Measurements from ENCODE around the gene CNTN4.

CNTN4 gene

DNA sequence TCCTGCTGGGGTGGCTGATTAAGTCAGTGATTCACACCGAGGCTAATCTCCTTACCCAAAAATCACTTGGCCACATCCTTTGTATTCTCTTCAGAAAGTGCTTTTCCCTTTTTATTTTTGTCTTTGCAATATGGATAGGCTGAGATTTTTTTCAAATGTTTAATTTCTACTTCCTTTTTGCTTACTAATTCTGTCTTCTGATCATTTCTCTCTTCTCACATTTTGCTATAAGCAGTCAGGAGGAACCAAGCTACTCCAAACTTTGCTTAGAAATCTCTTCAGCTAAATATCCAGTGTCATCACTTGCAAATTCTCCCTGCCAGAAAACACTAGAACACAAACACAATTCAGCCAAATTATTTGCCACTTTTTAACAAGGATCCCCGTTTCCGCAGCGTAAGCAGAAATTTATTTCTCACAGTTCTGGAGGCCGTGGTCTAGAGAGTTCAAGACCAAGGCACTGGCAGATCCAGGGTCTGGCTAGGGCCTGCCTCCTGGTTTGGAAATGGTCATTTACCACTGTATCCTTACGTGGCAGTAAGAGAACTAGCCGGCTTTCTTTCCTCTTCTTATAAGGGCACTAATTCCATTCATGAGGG, 906.6 kb downstream of the CNTN4 start:
- DNase-seq: no peak

DNA sequence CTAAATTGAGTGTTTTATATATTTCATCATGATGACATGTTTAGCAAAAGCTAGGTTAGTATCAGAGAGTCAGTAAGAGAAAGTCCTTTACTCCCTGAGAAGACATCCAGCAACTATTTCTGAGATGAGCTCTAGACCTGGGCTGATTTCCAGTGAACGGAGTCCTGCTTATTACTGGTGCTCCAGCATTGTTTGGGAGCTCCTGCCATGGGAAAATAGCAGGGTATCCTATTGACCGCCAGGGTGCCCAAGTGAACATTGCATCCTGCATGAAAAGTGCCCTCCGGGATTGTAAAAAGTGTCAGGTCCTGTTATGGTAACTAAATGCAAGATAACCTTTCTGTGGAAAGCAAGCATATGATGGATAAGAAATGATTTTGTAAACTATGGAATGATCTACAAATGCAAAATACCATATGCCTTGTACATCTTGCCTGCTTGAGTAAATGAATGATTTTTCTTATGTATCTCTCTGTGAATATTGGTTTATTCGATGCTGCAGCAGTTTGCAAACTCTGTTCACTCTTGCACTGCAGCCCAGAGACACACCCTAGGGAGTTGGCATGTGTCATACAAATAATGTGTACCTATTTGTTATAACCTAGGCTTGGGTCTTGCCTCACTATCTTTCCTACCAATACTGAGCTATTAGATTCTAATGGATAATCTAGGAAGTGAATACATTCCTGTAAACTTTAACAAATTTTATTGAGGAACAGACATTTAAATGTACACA, 914.8 kb downstream of the CNTN4 start:
- no peak for DNase-seq

DNA sequence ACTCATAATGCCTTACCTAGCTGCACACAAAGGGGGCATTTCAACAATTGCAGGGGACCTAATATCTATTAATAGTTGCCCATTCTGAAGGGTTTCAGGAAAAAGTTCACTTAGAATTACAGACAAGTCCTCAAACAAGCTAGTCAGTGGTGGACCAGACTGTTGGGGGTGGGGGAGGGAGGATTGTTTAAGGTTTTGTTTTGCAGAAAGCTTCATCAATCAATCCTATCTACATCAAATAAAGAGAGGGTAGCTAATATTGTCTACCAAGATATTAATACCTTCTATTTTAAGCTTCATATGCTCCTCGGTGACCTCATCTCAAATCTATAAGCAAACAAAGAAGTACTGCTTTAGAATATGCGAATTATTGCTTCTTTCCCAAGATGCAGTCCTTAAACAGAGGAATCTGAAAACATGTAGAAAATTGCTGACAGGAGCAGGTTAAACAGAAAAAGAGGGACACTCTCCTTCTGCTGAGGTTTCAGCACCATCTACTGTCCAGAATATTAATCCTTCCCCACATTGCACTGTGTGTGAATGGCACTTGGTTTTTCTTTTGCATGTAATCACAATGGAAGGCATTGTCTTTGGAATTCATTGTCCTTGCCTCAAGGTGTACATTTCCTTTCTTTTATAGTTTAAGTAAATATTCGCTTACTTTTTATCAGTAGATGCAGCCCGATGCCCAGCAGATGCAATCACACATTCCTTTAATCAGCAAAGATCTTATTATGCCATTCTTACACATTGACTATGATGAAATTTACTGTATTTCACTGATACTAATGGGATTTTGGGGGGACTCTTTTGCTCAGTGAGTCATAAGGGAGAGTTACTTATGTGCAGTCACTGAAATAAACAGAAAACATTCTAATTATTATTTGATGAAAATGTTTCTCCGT, 916.8 kb downstream of the CNTN4 start:
- DNase-seq: no peak

GRCh38 chr3:3016226-3016625, 917.6 kb downstream of the CNTN4 start:
- no peak for DNase-seq

DNA sequence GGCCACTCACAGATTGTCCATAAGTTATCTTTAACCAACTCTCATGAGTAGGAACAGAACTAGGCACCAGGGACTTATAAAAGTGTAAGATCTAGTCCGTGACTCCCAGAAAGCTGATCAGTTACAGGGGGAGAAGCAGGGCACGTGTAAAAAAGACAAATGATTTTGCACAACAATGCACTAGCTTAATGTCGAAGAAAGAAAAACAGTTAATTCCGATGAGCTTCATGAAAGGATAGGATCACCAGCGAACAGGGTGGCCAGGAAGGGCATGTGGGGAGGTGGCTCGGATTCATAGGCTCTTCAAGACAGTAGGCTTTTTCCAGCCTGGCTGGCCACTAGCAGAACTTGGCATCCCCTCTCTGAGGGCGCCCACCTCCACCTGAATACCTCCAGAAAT, 921.5 kb downstream of the CNTN4 start:
- DNase-seq: no peak

GRCh38 chr3:3023111-3023745, 924.6 kb downstream of the CNTN4 start:
- DNase-seq: no peak

GRCh38 chr3:3027976-3028567, 929.4 kb downstream of the CNTN4 start:
- DNase-seq: peak in 1 of 2 donors; percentile 27

DNA sequence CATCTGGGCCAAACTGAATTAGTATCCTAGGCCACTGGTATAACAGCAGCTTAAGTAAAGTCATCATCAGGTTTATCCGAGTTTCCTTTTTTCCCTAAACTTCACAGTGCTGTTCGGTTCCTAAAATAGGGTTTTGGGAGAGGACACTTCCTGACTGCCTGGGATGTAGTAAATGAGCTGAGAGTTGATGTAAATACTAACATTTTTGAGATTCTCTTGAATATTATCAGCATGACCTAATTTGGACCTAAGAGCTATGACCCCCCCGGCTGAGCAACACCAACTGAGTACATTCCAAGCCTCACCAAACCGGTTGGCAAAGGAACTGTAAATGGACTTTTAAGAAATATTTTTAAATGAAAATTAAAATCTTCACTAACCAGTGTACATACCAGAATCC, 932.7 kb downstream of the CNTN4 start:
- DNase-seq: no peak

- DNase-seq: no peak
Measured at GRCh38 chr3:3037156-3037555, 938.5 kb downstream of the CNTN4 start.

DNA sequence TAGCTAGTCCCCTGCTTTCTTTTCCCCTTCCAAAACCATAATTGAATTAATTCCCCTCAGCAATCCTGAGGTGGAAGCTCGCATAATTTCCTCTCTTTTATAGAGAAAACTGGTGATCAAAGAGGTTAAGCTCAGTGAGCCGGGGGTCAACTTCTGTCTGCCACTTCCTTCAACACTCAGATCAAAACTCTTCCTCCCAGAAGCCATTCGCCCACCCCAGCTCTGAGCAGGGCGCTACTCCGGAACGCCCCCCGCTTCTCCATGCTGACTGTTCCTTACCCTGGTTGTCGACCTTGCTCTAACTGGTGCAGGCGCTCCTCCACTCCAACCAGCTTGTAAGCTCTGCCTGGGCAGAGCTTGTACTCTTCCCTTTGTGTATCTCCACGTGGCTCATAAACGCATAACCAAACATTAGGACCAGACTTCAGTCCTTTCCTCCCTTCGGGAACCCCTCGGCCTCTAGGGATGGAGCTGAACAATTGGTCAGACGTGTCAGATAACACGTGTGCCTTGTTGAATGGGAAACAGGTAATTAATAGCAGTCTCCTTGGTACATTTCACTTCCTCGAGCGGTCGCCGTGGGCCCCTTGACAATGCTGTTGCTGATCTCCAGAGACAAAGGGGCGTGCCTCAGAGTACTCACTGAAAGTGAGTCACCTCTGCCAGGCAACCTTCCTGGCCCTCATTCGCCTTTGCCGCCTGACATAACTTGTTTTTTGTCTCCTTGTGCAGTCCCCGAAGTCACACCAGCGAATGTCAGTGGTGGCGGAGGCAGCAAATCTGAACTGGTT, 939.7 kb downstream of the CNTN4 start:
- no peak for DNase-seq

DNA sequence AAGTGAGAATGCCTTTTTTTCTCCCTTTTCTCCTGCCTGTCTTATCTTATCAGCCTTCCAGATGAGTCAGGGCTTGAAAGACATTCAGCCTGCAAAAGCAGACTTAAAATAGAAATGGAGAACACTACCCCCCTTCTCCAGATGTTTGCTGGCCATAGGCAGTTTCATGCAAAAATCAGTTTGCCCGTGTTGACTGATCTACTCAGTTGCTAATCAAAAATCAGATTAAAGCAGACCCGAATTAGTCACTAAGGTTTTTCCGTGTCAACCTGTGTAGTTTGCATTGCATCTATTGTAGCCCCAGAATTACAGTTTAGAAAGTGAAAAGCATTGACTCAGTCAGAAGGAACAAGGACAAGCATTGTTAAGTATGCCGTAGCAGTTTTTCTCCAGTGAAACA, 955.3 kb downstream of the CNTN4 start:
- no peak for DNase-seq

GRCh38 chr3:3059645-3060044, 961.0 kb downstream of the CNTN4 start:
- no peak for DNase-seq

- DNase-seq: no peak
Measured at GRCh38 chr3:3064297-3064696, 965.6 kb downstream of the CNTN4 start.

GRCh38 chr3:3065876-3066275, 967.2 kb downstream of the CNTN4 start:
- DNase-seq: no peak

DNA sequence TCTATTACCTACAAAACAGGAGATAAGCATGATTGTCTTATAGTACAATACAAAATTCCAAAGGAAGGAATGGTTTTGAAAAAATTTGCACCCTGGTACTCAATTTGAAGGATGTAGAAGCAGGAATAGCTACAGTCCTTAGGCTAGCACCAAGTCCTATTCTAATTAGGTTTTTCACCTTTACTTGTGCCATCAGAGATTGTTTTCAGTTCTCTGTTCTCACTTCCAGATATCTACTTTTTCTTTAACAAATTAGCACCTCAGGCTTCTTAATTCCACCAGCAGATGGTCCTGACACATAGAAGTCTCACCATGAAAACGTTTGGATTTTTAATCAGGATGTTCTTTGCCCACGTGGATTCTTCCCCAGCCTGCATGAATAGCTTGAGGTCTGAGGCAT, 967.7 kb downstream of the CNTN4 start:
- DNase-seq: no peak

GRCh38 chr3:3066910-3067309, 968.2 kb downstream of the CNTN4 start:
- no peak for DNase-seq

DNA sequence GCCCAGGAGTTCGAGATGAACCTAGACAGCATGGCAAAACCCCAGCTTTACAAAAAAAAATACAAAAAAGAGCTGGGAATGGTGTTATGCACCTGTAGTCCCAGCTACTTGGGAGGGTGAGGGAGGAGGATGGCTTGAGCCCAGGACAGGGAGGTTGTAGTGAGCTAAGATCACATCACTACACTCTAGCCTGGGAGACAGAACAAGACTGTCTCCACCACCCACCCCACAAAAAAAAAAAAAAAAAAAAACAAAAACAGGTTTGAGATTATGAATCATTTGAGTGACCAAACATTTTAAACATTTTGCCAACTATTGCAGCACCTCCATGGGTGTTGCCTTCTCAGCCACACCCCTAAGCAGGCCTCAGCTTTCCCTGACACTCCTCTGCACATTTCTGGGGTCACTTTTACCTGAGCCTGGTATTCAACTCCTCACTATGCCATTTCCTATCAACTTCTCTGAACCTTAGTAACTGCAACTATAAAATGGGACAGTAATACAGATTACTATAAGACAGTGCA, 969.8 kb downstream of the CNTN4 start:
- no peak for DNase-seq

DNA sequence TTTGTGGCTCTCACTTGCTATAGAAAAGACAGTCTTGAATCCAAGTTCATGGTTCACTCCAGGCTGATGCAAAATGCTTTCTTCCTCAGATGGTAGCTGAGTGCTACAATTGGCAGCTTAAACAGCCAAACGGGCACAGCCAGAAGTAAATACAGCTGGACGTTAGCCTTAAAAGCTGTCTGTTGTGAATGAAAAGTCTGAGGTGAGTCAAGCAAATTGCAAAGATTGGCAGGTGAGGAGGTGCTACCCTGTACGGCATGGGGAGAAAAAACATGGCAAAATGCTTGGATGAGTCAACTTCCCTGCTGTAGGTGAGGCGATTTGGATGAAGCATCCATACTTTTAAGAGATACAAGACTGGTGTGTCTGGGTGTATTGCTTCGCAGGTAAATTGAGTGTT, 971.1 kb downstream of the CNTN4 start:
- DNase-seq: no peak

GRCh38 chr3:3071136-3071535, 972.5 kb downstream of the CNTN4 start:
- no peak for DNase-seq

GRCh38 chr3:3074551-3075257, 976.0 kb downstream of the CNTN4 start:
- no peak for DNase-seq

DNA sequence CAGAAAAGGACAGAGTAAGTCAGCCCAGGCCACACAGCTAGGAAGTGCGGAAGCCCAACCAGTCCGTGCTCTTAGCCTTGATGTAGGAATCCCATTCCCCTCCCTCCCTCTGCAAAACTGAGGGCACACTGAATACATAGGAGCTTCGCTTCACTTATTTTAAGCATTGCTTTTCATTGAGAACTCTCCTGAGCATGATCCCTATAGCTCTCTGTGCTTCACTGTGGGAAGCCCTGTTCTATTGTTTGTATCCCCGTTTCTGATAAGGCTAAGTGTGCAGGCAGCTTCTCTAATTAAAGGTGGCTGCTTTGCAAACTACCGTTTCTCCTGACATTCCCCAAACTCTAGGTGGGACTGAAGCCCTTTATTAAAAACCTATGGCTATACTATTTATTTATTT, 981.6 kb downstream of the CNTN4 start:
- no peak for DNase-seq

Data from CD4-positive, alpha-beta T cell treated with Interleukin-1 beta for 1 hour (primary cell).